ENCODE results near the gene SOX5. TPM values are rescaled to one million over a fixed set of nuclear protein-coding genes. Genes with fewer than 3 reads are reported as not detected.
A peak's percentile ranks its signal among the peaks of the same experiment; 100 is the strongest.

Gene SOX5
- total RNA-seq, 1 donor from 2014 or later: 86.8 TPM

DNA sequence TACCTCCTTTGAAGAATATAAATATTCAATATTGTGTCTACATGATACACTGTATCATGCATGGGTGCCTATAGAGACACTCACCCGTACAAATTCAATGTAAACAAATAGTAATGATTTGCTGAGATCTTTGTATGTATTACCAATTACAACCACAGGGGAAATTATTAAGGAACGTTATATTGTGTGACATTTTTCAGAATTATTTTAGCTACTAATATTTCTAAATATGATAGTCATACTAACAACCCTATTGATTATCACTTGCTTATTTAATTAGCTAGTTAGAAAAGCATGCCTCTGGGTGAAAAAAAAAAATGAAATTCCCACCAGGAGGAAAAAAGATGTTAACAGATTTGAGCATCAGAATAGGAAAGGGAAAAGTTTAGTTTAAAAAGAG, 2.1 kb downstream of the SOX5 start:
- Mint-ChIP-seq H3K27me3 (ENCODE audit: low read depth) (no peaks in the 10 kb centered on the region), H3K4me1 (peaks cover 41% of the 10 kb centered on the region), H3K27ac (ENCODE audit: unreplicated experiment) (peak overlapping the region; percentile 44), H3K36me3 (ENCODE audit: low read depth) (no peaks in the 10 kb centered on the region), H3K4me3 (peak overlapping the region; percentile 91), H3K9me3 (no peaks in the 10 kb centered on the region)
- DNase-seq (ENCODE audit: low read depth, low spot score): no peak
- TF ChIP-seq CTCF (conservative IDR thresholded peaks at IDR 0.05): peak; percentile 54

GRCh38 chr12:23945249-23945648, 4.2 kb downstream of the SOX5 start:
- no peak for DNase-seq (ENCODE audit: low read depth, low spot score)
- no peak overlapping the region for H3K27ac Mint-ChIP-seq (ENCODE audit: unreplicated experiment)
- TF ChIP-seq CTCF (conservative IDR thresholded peaks at IDR 0.05): no peak
- no peaks in the 10 kb centered on the region for H3K36me3 Mint-ChIP-seq (ENCODE audit: low read depth)
- no peaks in the 10 kb centered on the region for H3K9me3 Mint-ChIP-seq
- peaks cover 58% of the 10 kb centered on the region for H3K4me1 Mint-ChIP-seq
- H3K27me3 Mint-ChIP-seq (ENCODE audit: low read depth): no peaks in the 10 kb centered on the region
- peak overlapping the region; percentile 85 for H3K4me3 Mint-ChIP-seq

GRCh38 chr12:23944067-23944466, 5.4 kb downstream of the SOX5 start:
- peaks cover 63% of the 10 kb centered on the region for H3K4me1 Mint-ChIP-seq
- H3K4me3 Mint-ChIP-seq: peak overlapping the region; percentile 85
- no peak for TF ChIP-seq CTCF (conservative IDR thresholded peaks at IDR 0.05)
- H3K9me3 Mint-ChIP-seq: no peaks in the 10 kb centered on the region
- no peaks in the 10 kb centered on the region for H3K36me3 Mint-ChIP-seq (ENCODE audit: low read depth)
- no peak for DNase-seq (ENCODE audit: low read depth, low spot score)
- H3K27ac Mint-ChIP-seq (ENCODE audit: unreplicated experiment): no peak overlapping the region
- H3K27me3 Mint-ChIP-seq (ENCODE audit: low read depth): no peaks in the 10 kb centered on the region

DNA sequence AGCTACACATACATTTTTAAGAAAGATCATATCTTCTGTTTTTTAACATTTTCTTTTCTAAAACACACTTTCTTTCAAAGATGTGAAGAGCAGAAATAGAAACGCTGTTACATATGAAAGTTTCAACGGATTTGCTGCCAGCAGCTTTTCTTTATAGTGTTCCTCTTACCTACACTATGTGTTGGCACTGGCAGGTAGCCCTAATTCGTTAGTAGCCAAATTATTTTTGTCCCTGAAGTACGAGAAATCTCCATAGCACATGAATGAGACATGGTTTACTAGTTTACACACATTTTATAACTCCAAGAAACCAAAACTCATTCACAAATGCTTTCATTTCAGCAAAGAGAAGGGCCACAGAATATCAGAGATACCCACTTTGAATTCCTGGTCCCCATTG, 6.6 kb downstream of the SOX5 start:
- H3K27ac Mint-ChIP-seq (ENCODE audit: unreplicated experiment): no peak overlapping the region

DNA sequence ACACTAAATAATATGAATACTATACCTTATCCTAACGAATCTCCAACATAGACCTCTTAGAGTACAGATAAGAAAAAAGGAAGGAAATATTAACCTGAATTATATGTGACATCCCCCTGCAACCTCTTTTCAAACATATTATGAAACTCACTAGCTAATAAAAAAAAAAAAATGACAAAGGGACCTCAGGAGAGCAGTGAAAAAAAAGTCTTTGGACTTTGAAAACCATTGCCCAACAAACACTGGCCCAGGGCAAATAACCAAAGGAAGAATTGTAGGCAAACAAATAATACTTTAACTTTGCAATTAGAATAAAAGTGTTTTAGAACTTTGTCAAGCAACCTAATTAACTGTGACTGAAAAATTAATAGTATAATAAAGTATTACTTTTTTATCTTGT, 7.7 kb downstream of the SOX5 start:
- peaks cover 62% of the 10 kb centered on the region for H3K4me1 Mint-ChIP-seq
- no peaks in the 10 kb centered on the region for H3K9me3 Mint-ChIP-seq
- H3K4me3 Mint-ChIP-seq: peak overlapping the region; percentile 14
- no peaks in the 10 kb centered on the region for H3K36me3 Mint-ChIP-seq (ENCODE audit: low read depth)
- no peak for DNase-seq (ENCODE audit: low read depth, low spot score)
- peak overlapping the region; percentile 53 for H3K27ac Mint-ChIP-seq (ENCODE audit: unreplicated experiment)
- TF ChIP-seq CTCF (conservative IDR thresholded peaks at IDR 0.05): no peak
- H3K27me3 Mint-ChIP-seq (ENCODE audit: low read depth): no peaks in the 10 kb centered on the region

More for the DNA sequence above, 6.6 kb downstream of the SOX5 start:
- TF ChIP-seq CTCF (conservative IDR thresholded peaks at IDR 0.05): no peak
- no peaks in the 10 kb centered on the region for H3K9me3 Mint-ChIP-seq
- DNase-seq (ENCODE audit: low read depth, low spot score): no peak
- H3K36me3 Mint-ChIP-seq (ENCODE audit: low read depth): no peaks in the 10 kb centered on the region
- no peaks in the 10 kb centered on the region for H3K27me3 Mint-ChIP-seq (ENCODE audit: low read depth)
- peaks cover 65% of the 10 kb centered on the region for H3K4me1 Mint-ChIP-seq
- peak overlapping the region; percentile 85 for H3K4me3 Mint-ChIP-seq

- no peaks in the 10 kb centered on the region for H3K36me3 Mint-ChIP-seq (ENCODE audit: low read depth)
- no peak overlapping the region for H3K27ac Mint-ChIP-seq (ENCODE audit: unreplicated experiment)
- no peak for TF ChIP-seq CTCF (conservative IDR thresholded peaks at IDR 0.05)
- no peaks in the 10 kb centered on the region for H3K27me3 Mint-ChIP-seq (ENCODE audit: low read depth)
- DNase-seq (ENCODE audit: low read depth, low spot score): no peak
- no peaks in the 10 kb centered on the region for H3K9me3 Mint-ChIP-seq
- H3K4me3 Mint-ChIP-seq: no peak overlapping the region
- H3K4me1 Mint-ChIP-seq: peaks cover 50% of the 10 kb centered on the region
Observed at GRCh38 chr12:23938422-23938821, 11.0 kb downstream of the SOX5 start.

Data from neural crest cell (in vitro differentiated cells).